ENCODE data around the gene ZFHX3. TPM values are rescaled to one million over a fixed set of nuclear protein-coding genes. Genes with fewer than 3 reads are reported as not detected.

Gene ZFHX3
- total and polyA plus RNA-seq, 2 donors from 2014 or later = 2.3 to 29.3 TPM

DNA sequence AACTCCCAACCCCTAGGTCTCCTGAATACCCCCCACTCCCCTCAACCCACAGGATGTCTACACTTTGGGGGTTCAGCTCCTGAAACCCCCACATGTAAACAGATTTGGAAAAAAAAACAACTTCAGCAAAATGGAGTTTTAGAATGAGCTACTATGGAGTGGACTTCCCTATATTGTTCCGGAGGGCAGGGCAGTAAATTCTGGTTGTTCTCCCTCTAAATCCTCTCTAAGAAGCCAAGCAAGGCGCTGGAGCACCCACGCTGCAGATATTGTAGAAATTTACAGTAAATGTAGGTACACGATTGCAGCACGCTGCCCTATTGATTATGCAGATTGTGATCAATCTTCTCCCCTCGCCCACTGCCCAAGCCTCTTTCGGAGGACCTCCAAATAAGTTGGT, 8.5 kb upstream of the ZFHX3 start:
- TF ChIP-seq, protein P1, sequence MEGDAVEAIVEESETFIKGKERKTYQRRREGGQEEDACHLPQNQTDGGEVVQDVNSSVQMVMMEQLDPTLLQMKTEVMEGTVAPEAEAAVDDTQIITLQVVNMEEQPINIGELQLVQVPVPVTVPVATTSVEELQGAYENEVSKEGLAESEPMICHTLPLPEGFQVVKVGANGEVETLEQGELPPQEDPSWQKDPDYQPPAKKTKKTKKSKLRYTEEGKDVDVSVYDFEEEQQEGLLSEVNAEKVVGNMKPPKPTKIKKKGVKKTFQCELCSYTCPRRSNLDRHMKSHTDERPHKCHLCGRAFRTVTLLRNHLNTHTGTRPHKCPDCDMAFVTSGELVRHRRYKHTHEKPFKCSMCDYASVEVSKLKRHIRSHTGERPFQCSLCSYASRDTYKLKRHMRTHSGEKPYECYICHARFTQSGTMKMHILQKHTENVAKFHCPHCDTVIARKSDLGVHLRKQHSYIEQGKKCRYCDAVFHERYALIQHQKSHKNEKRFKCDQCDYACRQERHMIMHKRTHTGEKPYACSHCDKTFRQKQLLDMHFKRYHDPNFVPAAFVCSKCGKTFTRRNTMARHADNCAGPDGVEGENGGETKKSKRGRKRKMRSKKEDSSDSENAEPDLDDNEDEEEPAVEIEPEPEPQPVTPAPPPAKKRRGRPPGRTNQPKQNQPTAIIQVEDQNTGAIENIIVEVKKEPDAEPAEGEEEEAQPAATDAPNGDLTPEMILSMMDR (IDR thresholded peaks at IDR 0.05; ENCODE audit: borderline replicate concordance, extremely low read depth, insufficient read depth) = no peak
- Histone ChIP-seq H3K36me3 (ENCODE audit: control insufficient read depth in 2 of 3, insufficient read depth in 3 of 3, low read length in 3 of 3) (no peaks in the 10 kb centered on the region), H3K4me3 (ENCODE audit: low read length in 3 of 3) (peak overlapping the region in 1 of 3 donors; percentile 72), H3K27ac (ENCODE audit: low read depth in 2 of 2, low read length in 2 of 2) (peak overlapping the region; percentile 62 to 79), H3K9me3 (ENCODE audit: control insufficient read depth in 2 of 3, insufficient read depth in 1 of 3, low read length in 3 of 3) (no peaks in the 10 kb centered on the region), H3K9ac (ENCODE audit: low read length in 3 of 3) (peak overlapping the region in 1 of 3 donors; percentile 70), H3K4me1 (ENCODE audit: control insufficient read depth in 2 of 3, insufficient read depth in 2 of 3, low read depth in 1 of 3, low read length in 3 of 3) (peaks cover 8 to 20% (median 14%) of the 10 kb centered on the region in 3 donors), H3K27me3 (ENCODE audit: control insufficient read depth, insufficient read depth, low read length) (peaks cover 11% of the 10 kb centered on the region)
- intact Hi-C loops (cut with DNase I) = no loop called here
- FAIRE-seq = no peak
- peak in 1 of 5 donors; percentile 11 for DNase-seq

DNA sequence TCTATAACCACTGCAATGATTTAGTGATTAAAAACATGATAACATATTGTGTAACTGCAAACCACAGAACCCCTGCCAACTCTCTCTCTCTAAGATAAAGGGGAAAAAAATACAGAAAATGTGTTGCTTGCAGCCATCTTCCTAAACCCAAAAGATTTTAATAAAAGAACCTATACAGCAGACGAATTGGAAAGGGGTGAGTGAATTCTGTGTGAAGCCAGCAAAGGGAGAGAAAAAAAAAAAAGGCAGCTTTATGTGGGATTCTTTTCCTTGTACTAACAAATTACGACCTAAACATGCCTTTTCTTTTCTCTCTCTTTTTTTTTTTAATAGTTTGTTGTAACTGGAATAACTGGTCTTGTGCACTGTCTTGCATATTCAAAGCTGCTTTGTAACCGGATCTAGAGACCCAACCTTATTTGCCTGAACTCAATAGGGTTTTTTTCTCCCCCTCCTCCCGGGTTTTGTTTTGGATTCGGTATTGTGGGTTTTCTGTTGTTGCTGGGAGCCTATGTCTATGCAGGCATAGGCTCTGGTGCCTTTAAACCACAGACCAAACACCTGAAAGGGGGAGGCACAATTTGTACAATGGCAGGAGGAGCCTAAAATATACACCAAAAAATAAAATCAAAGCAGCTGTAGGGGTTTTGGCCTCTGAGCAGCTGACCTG, 7.0 kb upstream of the ZFHX3 start:
- FAIRE-seq (no peak), DNase-seq (peak in 2 of 5 donors; percentile 85 to 86)
- Histone ChIP-seq H3K4me3 (ENCODE audit: low read length in 3 of 3) (peak overlapping the region in 2 of 3 donors; percentile 6 to 72), H3K9ac (ENCODE audit: low read length in 3 of 3) (peak overlapping the region in 2 of 3 donors; percentile 54 to 70), H3K27me3 (ENCODE audit: control insufficient read depth, insufficient read depth, low read length) (no peaks in the 10 kb centered on the region), H3K4me1 (ENCODE audit: control insufficient read depth in 2 of 3, insufficient read depth in 2 of 3, low read depth in 1 of 3, low read length in 3 of 3) (peaks cover 8 to 20% (median 14%) of the 10 kb centered on the region in 3 donors), H3K36me3 (ENCODE audit: control insufficient read depth in 2 of 3, insufficient read depth in 3 of 3, low read length in 3 of 3) (no peaks in the 10 kb centered on the region), H3K9me3 (ENCODE audit: control insufficient read depth in 2 of 3, insufficient read depth in 1 of 3, low read length in 3 of 3) (no peaks in the 10 kb centered on the region), H3K27ac (ENCODE audit: low read depth in 2 of 2, low read length in 2 of 2) (peak overlapping the region; percentile 75 to 79)
- intact Hi-C loops (cut with DNase I) = no loop called here
- TF ChIP-seq, protein P1 (IDR thresholded peaks at IDR 0.05; ENCODE audit: borderline replicate concordance, extremely low read depth, insufficient read depth) = no peak

DNA sequence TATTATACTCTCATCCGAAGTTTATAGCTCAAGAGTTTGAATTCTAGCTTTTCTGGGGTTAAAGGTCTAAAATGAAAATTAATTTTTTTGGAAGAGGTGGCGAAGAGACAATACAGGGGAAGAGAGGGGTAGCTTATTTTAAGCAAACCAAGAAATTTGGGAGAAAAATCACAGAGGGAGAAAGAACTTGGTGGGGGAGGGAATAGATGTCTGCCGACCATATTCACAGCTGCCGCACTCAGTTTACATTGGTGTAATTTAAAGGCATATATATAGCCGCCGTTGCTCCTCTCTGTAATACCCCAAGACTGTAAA, 6.5 kb upstream of the ZFHX3 start:
- TF ChIP-seq, protein P1 (IDR thresholded peaks at IDR 0.05; ENCODE audit: borderline replicate concordance, extremely low read depth, insufficient read depth) = no peak
- no peaks in the 10 kb centered on the region for H3K27me3 ChIP-seq (ENCODE audit: control insufficient read depth, insufficient read depth, low read length)
- H3K4me3 ChIP-seq (ENCODE audit: low read length in 3 of 3) = peak overlapping the region in 1 of 3 donors; percentile 72
- FAIRE-seq = no peak
- peak overlapping the region in 1 of 3 donors; percentile 70 for H3K9ac ChIP-seq (ENCODE audit: low read length in 3 of 3)
- no peaks in the 10 kb centered on the region for H3K36me3 ChIP-seq (ENCODE audit: control insufficient read depth in 2 of 3, insufficient read depth in 3 of 3, low read length in 3 of 3)
- intact Hi-C loops (cut with DNase I) = no loop called here
- peak overlapping the region in 1 of 2 donors; percentile 75 for H3K27ac ChIP-seq (ENCODE audit: low read depth in 2 of 2, low read length in 2 of 2)
- peaks cover 7 to 20% (median 14%) of the 10 kb centered on the region in 3 donors for H3K4me1 ChIP-seq (ENCODE audit: control insufficient read depth in 2 of 3, insufficient read depth in 2 of 3, low read depth in 1 of 3, low read length in 3 of 3)
- no peak for DNase-seq
- no peaks in the 10 kb centered on the region for H3K9me3 ChIP-seq (ENCODE audit: control insufficient read depth in 2 of 3, insufficient read depth in 1 of 3, low read length in 3 of 3)

All from kidney (tissue), 14 donors.